ENCODE measurements around the gene GPC6.

- no peak for TF ChIP-seq SUZ12 (IDR thresholded peaks at IDR 0.05)
- TF ChIP-seq SP1 (IDR thresholded peaks at IDR 0.05): no peak
- no peak for TF ChIP-seq ZNF384 (IDR thresholded peaks at IDR 0.05)
- no peak for TF ChIP-seq NFRKB (IDR thresholded peaks at IDR 0.05)
These were observed 32.9 kb upstream of the GPC6 start for GRCh38 chr13:93193682-93194081.
